Rectal smooth muscle tissue (tissue), 1 donor: ENCODE results near the gene SLC26A1.
A peak's percentile ranks its signal among the peaks of the same experiment; 100 is the strongest.

ENCODE experiments used
- H3K27ac ChIP-seq: one replicate; pipeline ENCODE4 v1.7.0; 2013; ENCODE audit warnings: low read depth, low read length, inconsistent platforms
- H3K27me3 ChIP-seq: one replicate; pipeline ENCODE4 v1.7.0; 2013; ENCODE audit warnings: low read length; ENCODE audit not compliant: control insufficient read depth, insufficient read depth
- H3K36me3 ChIP-seq: one replicate; pipeline ENCODE4 v1.7.0; 2013; ENCODE audit warnings: low read length; ENCODE audit not compliant: control insufficient read depth, insufficient read depth
- H3K4me1 ChIP-seq: one replicate; pipeline ENCODE4 v1.7.0; 2013; ENCODE audit warnings: low read length; ENCODE audit not compliant: control insufficient read depth, insufficient read depth
- H3K4me3 ChIP-seq: one replicate; pipeline ENCODE4 v1.7.0; 2013; ENCODE audit warnings: low read length
- H3K9ac ChIP-seq: one replicate; pipeline ENCODE4 v1.7.0; 2013; ENCODE audit warnings: low read length

The SLC26A1 gene

DNA sequence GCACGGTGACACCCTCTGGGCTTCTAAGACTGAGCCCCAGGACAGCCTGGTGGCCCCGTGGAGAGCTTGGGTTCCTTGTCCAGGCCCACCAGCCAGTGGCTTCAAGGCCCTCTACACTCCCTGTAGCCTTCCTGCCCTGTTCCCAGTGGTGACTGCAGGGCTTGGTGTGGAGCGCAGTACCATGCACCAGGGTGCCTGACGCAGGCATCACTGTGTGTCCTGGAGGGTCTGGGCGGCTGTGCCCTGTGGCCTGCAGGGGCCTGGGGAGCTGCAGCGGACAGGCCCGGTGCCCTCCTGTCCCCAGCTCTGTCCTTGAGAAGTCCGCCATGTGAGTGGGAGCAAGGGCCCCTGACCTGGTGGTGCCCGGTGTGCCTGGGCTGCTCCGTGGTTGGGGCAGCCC is 22.5 kb upstream of the SLC26A1 start:
- Histone ChIP-seq H3K4me1 (no peaks in the 10 kb centered on the region), H3K27me3 (no peaks in the 10 kb centered on the region), H3K9ac (no peak overlapping the region)

DNA sequence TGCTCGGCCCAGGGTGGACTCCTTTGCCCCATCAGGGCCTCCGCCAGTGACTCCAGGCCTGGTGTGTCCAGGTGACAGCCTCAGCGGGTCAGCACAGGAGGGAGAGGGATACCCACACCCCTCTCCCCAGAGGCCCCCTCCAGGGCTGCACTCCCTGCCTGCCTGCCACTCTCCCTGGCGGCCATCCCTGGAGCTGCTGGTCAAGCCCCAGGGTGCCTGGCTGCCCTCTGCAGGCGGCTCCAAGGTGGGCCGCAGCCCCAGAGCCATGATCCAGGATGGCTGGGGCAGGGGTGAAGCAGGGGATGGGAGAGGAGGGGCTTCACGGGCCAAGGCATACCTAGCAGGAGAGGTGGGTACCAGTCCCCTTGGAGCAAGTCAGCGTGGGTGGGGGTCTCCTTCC is 22.0 kb upstream of the SLC26A1 start:
- H3K27me3 ChIP-seq: no peaks in the 10 kb centered on the region
- H3K27ac ChIP-seq: no peak overlapping the region
- no peak overlapping the region for H3K4me3 ChIP-seq
- no peak overlapping the region for H3K9ac ChIP-seq
- no peaks in the 10 kb centered on the region for H3K36me3 ChIP-seq
- peaks cover 2% of the 10 kb centered on the region for H3K4me1 ChIP-seq

More for the DNA sequence above, 22.5 kb upstream of the SLC26A1 start:
- Histone ChIP-seq H3K4me3 (no peak overlapping the region), H3K27ac (no peak overlapping the region), H3K36me3 (no peaks in the 10 kb centered on the region)

DNA sequence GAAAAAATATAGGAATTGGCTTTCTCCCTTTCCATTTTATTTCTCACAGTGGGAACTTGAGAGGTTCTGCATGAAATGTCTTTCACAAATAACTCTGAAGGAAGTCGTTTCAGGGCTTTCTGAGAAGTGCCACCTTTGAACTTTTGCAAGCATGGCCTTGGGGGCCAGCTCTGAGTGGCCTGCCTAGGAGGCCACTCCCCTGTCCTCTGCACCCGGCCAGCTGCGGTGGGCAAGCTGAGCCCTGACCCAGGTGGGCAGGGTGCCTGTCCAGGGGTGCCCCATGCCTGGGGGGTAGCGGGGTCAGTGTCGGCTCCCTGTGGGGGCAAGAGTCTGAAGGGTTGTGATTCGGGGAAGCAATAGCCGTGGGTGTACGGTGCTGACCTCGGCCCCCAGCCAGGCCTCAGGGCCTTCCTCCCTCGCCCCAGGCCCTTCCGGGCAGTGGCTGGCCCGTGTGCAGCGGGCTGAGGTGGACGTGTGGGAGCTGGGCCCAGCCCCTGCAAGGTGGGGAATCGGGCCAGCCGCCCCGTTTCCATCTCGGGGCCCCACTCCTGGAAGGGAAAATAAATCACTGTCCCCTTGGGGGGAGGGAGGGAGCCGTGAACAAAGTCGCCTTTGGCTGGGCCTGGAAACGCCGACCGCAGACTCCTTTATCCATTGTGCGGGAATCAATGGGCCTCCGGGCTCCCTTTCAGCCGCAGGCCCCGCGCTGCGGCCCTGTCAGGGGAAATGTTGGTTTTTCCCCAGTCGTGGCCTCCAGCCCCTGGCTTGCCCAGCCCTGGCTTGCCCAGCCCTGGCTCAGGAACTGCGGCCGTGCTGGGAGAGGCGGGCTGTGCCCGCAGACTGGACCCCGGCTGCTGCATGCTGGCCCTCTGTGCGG is 21.3 kb upstream of the SLC26A1 start:
- Histone ChIP-seq H3K36me3 (no peaks in the 10 kb centered on the region), H3K4me1 (peaks cover 2% of the 10 kb centered on the region), H3K27ac (no peak overlapping the region), H3K27me3 (no peaks in the 10 kb centered on the region), H3K4me3 (no peak overlapping the region), H3K9ac (no peak overlapping the region)

DNA sequence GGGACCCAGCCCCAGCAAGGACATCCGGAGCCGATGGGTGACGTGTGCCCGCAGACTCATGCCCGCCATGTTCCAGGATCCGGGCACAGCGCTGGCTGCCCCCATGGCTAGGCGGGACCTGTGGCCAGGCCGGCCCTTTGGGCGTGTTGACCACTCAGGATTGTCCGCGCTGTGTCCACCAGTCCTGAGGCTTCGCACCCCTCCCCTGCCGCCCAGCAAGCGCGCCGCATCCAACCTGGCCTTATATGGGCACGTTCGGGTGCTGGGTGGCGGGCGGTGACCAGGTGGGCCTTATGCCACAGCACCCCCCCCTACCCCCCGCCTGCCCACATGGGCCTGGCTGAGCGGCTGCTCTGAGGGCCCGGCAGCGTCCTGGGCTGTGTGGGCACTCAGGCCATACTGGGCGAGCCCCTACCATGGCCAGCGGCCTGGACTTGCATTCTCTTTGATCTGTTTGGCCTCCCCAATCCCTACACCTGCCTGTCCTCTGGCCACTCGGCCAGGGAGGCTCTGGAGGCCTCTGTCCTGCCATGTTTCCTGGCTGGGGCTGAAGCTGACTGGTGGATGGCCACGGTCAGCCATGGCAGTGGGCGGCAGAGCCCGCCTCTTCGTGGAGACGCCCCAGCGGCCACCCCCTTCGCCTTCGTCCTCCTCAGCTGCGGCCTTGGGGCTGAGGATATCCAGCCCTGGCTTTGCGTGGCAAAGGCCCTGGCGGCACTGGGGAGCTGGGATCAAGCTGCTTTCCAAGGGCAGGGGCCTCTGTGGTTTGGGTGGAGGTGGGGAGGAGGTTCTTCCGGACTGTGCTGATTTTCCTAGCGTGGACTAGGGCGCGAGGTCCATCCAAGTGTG is 20.2 kb upstream of the SLC26A1 start:
- Histone ChIP-seq H3K9ac (no peak overlapping the region), H3K27ac (no peak overlapping the region), H3K4me3 (no peak overlapping the region), H3K27me3 (peaks cover 1% of the 10 kb centered on the region), H3K4me1 (peaks cover 6% of the 10 kb centered on the region), H3K36me3 (no peaks in the 10 kb centered on the region)

DNA sequence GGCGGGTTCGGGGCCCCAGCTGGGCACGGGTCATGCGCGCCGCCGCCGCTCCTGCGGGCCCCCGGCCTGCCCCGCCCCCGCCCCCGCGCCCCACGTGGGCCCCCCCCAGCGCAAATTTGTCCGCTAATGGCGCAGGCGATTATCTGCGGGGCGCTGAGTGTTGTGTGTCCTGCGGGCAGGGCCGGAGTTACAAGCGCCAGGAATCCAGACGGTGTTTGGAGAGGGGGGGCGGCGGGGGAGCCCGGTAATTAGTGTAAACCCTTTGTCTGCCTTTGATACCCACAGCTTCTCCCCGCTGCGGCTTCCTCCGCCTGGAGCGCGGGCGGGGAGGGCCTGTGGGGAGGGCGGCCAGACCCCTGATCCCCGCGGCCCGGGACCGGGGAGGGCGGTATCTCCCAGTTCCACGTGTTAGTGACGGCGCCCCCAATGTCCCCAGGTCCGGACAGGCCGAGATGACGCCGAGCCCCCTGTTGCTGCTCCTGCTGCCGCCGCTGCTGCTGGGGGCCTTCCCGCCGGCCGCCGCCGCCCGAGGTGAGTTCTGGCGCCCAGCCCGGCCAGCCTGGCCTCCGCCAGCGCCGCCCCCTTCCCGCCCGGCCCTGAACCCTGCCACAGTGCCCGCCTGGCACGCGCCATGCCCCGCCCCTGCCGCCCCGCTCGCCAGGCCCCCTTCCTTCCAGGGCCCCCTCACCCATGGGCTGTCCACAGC is 19.0 kb upstream of the SLC26A1 start:
- H3K4me1 ChIP-seq: peaks cover 6% of the 10 kb centered on the region
- H3K27ac ChIP-seq: no peak overlapping the region
- H3K9ac ChIP-seq: no peak overlapping the region
- peak overlapping the region; percentile 48 for H3K4me3 ChIP-seq
- H3K36me3 ChIP-seq: no peaks in the 10 kb centered on the region
- peaks cover 9% of the 10 kb centered on the region for H3K27me3 ChIP-seq

DNA sequence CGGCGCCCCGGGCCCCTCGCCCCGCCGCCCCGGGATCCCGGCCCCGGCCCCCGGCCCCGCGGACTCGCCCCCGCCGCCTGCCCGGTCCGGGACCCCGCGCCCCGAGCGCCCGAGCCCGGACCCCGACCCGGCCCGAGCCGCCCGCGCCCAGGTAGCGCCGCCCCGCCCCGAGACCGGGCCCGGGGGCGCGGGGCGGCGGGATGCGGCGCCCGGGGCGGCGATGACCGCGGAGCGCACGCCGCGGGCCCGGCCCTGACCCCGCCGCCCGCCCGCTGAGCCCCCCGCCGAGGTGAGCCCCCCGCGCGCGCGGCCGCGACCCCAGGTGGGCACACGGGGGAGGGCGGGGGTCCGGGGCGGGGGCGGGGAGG is 18.4 kb upstream of the SLC26A1 start:
- peaks cover 6% of the 10 kb centered on the region for H3K4me1 ChIP-seq
- H3K9ac ChIP-seq: no peak overlapping the region
- no peaks in the 10 kb centered on the region for H3K36me3 ChIP-seq
- no peak overlapping the region for H3K4me3 ChIP-seq
- peaks cover 9% of the 10 kb centered on the region for H3K27me3 ChIP-seq
- no peak overlapping the region for H3K27ac ChIP-seq

DNA sequence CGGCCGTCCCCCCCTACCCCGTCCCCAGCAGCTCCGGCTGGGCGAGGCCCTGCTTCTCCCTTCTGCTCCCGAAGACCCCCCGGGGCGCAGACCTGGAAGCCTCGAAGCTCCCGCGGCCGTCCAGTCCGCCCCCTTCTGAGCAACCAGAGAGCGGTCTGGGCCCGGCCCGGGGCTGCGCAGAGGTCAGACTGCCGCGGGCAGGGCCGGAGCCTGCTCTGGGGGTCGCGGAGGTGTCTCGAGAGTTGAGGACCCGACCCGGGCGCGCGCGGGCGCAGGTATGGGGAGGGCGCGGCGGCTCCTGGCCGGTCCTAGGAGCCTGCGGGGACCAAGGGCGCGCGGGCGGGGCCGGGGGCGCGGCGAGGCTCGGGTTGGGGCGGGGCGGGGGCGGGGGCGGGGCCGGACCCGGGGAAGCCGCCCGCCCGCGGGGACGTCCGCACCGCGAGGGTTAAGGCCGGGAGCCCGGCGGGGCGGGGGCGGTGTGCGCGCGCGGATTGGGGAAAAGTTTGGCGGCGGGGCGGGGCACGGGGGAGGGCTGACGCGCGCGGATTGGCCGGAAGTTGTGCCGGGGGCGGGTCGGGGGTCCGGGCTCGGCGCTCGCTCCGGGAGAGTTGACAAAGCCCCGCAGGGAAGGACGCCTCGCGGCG is 17.9 kb upstream of the SLC26A1 start, which contains the start of gene FGFRL1:
FGFRL1 (plus strand) TSS at position 605 of the 644 bp plus-strand sequence. CDS start 860 bp downstream, outside the sequence.
- Histone ChIP-seq H3K4me3 (peak within 1 kb of the TSS; percentile 71), H3K9ac (no peak within 1 kb of the TSS), H3K27me3 (peaks cover 11% of the 10 kb centered on the region), H3K36me3 (no peaks in the 10 kb centered on the region), H3K4me1 (peaks cover 6% of the 10 kb centered on the region), H3K27ac (no peak within 1 kb of the TSS)

DNA sequence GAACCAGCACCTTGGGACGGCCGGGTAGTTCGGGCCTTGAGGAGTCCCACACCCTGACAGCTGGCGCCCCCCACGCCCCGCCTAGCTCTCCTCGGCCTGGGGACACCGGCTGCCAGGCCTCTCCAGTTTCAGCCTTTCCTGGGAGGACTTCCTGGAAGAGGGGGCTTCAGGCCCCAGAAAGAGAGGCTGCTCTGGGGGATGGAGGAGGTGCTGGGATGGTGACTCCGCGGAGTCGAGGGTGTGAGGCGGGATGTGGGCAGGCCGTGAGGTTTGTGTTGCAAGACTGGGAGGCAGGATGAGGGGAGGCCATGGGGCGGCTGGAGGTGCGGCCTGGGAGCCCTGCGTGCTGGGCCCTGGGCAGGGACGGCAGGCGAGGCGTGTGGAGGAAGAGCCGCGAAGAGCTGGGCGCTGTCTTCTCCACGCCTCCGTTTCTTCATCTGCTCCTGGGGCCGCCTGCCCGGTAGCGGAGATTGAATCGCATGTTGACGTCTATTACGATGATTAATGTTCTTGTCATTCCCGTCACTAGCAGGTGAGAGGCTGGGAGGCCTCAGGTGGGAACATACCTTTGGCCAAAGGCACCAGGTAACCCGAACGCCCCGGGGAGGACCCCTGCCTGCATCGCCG is 17.3 kb upstream of the SLC26A1 start:
- Histone ChIP-seq H3K4me1 (peaks cover 6% of the 10 kb centered on the region), H3K27ac (no peak overlapping the region), H3K4me3 (peak overlapping the region; percentile 71), H3K9ac (no peak overlapping the region), H3K36me3 (no peaks in the 10 kb centered on the region), H3K27me3 (peaks cover 12% of the 10 kb centered on the region)

DNA sequence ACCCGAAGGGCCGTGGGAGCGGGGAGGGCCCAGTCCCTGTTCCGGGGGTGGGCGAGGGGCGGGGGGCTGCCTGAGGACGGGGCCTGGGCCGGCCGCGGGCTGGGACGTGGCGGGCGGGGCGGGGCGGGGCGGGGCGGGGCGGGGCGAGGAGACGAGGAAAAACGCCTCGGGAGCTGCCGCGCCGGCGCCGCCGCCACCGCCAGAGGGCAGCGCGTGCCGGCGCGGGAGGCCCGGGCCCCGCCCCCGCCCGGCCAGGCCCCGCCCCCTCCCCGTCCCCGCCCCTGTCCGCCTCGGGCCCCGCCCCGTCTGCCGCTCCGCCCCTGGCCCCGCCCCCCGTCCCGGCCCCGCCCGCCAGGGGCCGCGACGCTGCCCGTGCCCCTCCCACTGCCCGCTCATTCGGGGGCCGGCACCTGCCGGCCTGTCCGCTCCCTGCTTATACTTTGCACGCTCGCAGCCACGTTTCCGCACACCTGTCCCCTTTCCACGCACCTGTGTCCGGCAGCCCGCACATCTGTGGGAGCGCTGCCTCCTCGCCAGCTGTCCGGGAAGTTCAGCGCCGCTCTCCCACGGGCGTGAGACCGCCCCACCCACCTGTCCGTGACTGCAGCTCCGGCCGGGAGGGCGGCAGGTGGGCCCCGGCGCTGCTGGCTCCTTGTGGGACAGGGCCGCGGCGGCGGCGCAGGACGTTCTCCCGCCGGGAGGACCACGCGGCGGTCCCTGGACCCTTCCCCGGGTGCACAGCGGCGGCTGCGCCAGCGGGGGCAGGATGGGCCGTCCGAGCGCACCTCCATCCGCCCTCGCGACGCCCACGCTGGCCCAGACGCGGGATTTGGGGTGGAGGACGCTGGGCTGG is 16.6 kb upstream of the SLC26A1 start:
- peaks cover 20% of the 10 kb centered on the region for H3K27me3 ChIP-seq
- peak overlapping the region; percentile 49 for H3K9ac ChIP-seq
- peak overlapping the region; percentile 86 for H3K4me3 ChIP-seq

DNA sequence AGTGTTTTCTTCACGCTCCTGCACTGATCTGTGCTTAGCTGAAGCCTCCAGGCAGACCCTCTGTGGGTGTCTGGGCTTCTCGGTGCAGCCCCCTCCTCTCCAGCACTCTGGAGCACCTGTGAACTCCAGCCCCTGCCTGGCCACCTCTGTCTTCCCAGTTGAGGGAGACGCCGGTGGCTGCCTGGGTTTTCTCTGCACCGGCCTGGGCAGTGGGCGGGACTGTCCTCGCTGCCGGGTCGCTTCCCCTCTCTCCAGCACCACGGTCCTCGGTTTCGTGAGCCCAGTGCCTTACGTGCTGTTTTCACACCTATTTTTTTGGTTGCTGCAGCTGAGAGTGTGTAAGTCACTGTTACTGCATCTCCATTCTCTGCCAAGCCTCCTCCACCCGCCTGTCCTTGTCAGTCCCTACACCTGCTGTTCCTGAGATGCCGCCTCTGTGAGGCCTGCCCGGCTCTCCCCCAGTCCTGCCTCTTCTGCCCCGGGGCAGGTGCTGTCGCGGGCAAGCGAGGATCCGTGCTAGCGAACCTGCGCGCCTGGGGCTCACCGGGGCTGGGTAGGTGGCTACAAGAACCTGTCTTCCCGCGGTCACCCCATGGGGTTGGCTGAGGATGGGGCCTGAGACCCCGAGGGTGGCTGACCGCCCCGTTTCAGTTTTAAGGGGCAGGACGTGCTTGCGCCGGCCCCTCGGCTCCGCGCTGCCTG is 15.8 kb upstream of the SLC26A1 start:
- Histone ChIP-seq H3K27me3 (peaks cover 23% of the 10 kb centered on the region), H3K27ac (no peak overlapping the region), H3K9ac (peak overlapping the region; percentile 53), H3K36me3 (no peaks in the 10 kb centered on the region), H3K4me1 (peaks cover 6% of the 10 kb centered on the region), H3K4me3 (peak overlapping the region; percentile 86)

More for the DNA sequence above, 16.6 kb upstream of the SLC26A1 start:
- no peaks in the 10 kb centered on the region for H3K36me3 ChIP-seq
- no peak overlapping the region for H3K27ac ChIP-seq
- peaks cover 6% of the 10 kb centered on the region for H3K4me1 ChIP-seq
